GM18868 (cell line): ENCODE data around the gene ADAMTS16.
"Not testable (repeated sequence)": the region's sequence is repeated elsewhere in the genome, so short reads cannot be mapped to it uniquely, and the experiment has no call there.

Experiments
- ATAC-seq: cut with Tn5 transposase; IDR thresholded peaks from one replicate; pipeline ENCODE4 v1.9.1; 2021; ENCODE audit warnings: mild to moderate bottlenecking, moderate library complexity; ENCODE audit not compliant: unreplicated experiment

Gene ADAMTS16, protein sequence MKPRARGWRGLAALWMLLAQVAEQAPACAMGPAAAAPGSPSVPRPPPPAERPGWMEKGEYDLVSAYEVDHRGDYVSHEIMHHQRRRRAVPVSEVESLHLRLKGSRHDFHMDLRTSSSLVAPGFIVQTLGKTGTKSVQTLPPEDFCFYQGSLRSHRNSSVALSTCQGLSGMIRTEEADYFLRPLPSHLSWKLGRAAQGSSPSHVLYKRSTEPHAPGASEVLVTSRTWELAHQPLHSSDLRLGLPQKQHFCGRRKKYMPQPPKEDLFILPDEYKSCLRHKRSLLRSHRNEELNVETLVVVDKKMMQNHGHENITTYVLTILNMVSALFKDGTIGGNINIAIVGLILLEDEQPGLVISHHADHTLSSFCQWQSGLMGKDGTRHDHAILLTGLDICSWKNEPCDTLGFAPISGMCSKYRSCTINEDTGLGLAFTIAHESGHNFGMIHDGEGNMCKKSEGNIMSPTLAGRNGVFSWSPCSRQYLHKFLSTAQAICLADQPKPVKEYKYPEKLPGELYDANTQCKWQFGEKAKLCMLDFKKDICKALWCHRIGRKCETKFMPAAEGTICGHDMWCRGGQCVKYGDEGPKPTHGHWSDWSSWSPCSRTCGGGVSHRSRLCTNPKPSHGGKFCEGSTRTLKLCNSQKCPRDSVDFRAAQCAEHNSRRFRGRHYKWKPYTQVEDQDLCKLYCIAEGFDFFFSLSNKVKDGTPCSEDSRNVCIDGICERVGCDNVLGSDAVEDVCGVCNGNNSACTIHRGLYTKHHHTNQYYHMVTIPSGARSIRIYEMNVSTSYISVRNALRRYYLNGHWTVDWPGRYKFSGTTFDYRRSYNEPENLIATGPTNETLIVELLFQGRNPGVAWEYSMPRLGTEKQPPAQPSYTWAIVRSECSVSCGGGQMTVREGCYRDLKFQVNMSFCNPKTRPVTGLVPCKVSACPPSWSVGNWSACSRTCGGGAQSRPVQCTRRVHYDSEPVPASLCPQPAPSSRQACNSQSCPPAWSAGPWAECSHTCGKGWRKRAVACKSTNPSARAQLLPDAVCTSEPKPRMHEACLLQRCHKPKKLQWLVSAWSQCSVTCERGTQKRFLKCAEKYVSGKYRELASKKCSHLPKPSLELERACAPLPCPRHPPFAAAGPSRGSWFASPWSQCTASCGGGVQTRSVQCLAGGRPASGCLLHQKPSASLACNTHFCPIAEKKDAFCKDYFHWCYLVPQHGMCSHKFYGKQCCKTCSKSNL

DNA sequence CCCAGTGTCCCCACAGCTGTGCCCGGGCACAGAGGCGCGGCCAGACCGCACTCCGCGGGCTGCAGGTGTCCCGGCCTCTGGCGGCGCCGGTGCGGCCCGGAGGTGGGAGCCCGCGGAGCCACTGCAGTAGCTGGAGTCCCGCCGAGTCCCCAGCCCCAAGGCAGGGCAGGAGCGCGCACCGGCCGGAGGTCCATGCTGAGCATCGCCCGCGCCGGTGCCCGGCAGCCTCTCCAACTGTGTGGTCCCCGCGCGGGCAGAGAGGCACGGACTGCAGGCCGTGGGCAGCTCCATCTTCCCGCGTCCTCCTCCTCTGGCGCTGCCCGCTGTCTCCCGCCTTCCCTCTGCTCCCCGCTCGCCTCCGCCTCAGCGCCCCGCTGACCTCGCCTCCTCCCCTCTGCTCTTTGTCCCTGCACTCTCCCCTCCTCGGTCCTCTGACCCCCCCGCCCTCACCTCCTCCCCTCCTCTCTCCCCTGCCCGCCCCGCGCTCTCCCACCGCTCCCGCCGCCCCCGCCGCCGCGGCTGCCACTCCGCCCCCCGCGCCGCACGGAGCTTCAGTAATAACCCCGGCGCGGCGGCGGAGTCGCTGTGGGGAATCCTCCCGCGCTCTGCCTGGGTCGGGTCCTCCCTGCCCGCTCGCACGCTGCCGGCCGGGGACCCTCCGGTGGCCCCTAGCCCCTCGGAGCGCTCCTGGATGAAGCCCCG lies at the start of gene ADAMTS16:
Gene ADAMTS16 (plus strand): TSS at position 554 of the 702 bp plus-strand sequence. CDS start 138 bp downstream, at position 692.
- ATAC-seq, result no peak

DNA sequence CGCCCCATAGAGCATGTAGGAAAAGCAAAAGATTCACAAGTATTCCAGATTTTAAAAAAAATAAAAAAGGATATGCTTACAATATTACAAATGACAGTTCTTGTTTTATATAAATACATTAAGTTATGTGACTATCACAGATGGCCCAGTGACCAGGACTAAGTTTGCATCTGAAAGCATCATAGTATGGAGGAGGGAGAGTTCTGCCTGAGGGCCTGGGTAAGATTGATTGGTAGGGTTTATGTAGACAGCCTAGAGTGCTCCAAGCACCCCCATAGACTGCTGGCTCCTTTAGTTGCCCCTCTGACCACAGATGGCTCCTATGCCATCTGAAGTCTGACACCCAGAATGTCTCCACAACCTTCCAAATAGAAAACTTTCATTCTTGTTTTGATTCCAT lies 48.0 kb upstream of the ADAMTS16 start:
- no peak for ATAC-seq

DNA sequence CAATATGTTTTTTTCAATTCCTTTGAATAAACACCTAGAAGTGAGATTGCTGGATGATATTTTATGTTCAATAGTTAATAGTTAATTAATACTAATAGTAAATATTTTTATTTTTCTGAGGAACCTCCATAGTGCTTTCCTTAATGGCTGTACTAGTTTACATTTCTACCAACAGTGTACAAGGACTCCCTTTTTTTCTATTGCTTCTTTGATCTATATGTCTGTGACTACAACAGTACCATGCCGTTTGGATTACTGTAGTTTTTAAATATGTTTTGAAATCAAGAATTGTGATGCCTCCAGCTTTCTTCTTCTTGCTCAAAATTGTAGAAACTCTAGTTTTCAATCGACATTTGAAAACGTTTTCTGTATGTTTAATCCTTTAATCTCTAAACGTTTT lies 39.5 kb upstream of the ADAMTS16 start:
- ATAC-seq, result no peak

DNA sequence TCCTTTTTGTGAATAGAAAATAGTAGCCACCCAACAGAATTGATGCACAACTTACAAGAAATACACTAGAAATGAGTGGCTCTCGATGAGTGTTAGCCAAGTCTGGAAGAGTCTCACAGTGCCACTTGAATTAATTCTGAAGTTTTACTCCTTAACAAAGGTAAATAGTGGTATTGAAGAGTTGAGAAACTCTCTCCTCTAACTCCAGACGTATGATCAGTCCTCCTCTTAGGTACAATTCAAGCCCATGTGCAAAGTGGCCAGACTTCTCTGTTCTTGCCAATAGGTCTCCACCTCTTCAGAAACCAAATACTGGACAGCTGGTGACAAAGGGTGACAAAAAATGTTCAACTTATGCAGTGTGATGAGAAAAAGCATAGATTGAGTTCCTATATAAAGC lies 38.5 kb upstream of the ADAMTS16 start:
- no peak for ATAC-seq

DNA sequence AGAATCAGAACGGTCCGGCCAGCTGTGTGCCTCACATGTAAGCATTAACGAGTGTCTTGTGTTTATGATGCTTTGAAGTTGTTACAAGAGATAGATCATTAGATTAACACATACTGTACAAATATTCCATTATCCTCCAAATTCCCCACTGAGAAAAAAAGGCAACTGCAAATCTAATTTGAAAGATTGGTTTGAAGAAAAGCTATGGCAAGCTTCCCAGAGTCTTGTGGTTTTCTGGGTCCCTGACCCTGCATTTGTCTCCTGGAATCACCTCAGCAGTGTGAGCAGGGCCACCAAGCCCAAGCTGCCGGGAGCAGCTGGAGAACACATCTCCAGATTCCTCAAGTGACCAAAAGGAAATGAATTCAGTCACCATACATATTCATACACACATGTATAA lies 36.9 kb upstream of the ADAMTS16 start:
- no peak for ATAC-seq

DNA sequence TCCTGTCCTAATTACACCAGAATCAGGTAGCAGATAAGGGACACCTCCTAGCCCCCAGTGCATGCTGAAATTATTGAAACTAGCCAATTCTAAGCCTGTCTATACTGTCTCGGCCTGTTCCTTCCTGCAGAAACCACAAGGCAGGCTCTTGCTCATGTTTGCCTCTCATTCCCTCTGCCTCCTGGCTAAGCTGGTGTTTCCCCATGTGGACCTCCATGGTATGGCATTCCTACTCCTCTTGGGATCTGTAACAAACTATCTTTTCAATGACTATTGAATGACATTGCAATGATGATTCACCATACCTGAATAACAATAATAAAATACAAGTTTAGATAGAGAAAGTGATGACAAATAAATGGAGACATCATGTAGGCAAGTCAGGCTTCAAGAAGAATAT lies 35.6 kb upstream of the ADAMTS16 start:
- no peak for ATAC-seq

DNA sequence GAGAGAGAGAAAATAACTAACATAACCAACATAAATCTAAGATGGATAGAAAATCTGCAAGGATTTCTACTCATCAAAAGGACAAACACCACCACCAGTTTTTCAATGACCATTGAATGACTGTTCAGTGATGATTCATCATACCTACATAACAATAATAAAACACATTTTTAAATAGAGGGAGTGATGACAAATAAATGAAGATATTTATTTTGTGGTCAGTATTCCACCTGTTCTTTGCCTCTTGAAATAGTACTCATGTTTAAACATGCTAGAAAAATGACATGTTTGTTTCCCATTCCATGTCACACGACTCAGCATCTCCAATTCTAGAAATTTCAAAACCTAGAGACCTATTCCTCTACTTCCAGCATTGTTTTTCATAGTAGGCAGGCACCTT lies 34.6 kb upstream of the ADAMTS16 start:
- no peak for ATAC-seq

DNA sequence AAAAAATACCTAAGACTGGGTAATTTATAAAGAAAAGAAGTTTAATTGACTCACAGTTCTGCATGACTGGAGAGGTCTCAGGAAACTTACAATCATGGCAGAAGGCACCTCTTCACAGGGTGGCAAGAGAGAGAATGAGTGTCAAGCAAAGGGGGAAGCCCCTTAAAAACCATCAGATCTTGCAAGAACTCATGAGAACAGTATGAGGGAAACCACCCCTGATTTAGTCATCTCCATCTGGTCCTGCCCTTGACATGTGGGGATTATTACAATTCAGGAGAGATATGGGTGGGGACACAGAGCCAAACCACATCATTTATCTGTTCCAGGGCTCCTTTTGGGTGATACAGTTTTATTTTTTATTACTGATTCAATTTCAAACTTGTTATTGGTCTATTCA lies 23.2 kb upstream of the ADAMTS16 start:
- peak; percentile 98 for ATAC-seq

DNA sequence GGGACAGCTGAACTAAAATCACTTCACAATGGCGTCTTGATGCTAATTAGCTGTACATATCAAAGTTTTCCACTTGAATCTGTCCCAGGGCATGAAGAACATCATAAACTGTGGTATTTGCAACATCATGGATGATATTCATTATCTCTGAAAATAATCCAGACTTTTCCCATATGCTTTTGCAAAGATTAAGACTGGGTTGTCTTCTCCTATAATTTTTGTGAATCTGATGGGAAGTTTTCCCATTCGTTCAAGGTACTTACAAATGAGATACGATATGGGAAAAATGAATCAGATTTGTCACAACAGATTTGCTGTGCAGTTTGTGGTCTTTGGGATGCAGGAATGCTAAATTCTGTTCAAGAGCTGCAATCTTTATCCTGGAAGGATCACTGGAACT lies 17.4 kb upstream of the ADAMTS16 start:
- no peak for ATAC-seq

DNA sequence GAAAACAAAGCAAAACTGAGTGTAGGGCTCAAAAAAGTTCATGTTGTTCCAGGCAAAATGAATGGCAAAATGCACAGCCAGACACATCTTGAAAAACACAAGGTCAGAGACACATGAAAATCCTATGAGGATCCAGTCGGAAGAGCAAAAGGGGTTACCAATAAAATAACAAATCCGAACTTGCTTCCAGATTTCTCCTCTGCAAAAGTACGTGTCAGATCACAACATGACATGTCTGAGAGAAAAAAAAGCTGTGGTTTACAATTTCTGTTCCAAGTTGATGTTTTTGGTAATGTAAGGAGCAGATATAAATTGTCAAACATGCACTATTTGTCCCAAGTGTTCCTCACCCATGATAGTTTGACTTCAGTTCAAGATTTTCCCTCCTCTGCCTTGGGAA lies 15.9 kb upstream of the ADAMTS16 start:
- ATAC-seq, result no peak

DNA sequence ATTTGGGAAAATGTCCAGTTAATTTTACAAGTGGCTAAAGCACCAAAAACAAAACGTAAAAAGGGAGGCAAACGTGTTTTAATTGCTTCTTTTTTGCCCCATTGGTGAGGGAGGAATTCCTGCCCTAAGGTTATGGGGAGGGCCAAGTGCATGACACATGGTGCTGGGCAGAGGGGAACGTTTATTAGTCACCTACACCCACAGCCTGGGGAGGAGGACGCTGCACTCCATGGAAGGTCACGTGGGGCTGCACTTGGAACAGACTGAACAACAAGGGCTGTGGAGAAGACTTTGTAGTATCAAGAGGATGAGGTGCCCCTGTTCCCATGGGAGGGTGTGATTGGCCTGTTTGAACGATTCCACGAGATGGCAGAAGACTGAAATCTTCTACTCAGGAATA lies 13.7 kb upstream of the ADAMTS16 start:
- no peak for ATAC-seq

DNA sequence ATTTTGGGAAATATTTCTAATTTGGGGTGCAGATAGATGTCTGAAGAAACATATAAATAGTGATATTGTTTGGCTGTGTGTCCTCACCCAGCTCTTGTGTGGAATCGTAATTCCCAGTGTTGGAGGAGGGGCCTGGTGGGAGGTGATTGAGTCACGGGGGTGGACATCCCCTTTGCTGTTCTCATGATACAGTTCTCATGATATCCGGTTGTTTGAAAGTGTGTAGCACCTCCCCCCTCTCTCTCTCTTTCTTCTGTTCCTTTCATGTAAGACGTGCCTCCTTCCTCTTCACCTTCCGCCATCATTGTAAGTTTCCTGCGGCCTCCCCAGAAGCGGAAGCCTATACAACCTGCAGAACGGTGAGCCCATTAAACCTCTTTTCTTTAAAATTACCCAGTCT lies 11.4 kb upstream of the ADAMTS16 start:
- no peak for ATAC-seq

DNA sequence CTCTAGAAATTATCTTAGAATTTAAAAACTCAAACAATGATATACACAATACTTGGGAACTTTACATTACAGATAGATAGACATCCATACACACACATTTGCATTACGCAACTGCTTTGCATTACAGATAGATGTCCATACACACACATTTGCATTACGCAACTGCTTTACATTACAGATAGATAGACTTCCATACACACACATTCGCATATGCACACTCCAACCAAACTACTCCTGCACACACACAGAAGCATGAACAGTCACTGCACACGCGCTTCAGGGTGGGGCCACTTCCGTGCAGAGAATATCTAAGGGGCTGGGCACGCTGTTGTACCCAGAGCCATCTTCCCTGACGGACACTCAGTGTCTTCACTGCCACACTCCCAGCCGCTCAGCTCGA lies 7.9 kb upstream of the ADAMTS16 start:
- ATAC-seq, result no peak

DNA sequence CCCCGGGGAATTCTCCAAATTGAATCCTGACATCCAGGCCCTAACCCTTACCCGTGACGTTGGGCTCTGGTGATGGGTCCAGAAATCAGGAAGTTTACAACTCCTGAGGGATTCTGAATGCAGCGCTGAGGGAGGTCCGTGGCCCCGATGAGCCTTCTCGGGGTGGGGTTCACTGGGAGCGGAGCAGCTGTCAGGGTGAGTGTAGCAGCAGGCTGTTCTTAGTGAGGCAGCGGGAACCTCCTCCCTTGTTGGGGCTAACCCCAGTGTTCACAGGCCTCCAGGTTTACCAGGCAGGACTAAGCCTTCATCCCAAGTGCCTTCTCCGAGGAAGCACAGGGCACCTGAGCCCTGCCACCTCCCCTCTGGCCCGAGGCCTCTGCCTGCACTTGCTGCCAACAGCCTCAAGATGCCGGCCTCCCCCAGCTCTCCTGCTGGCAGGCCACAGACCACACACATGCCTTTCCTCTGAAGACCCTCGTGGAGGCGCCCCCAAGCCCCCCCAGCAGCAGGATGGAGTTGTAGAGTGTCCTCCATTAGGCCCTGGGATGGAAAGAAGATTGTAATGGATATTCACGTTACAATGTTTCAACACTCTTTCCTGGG lies 7.3 kb upstream of the ADAMTS16 start:
- ATAC-seq, result no peak

DNA sequence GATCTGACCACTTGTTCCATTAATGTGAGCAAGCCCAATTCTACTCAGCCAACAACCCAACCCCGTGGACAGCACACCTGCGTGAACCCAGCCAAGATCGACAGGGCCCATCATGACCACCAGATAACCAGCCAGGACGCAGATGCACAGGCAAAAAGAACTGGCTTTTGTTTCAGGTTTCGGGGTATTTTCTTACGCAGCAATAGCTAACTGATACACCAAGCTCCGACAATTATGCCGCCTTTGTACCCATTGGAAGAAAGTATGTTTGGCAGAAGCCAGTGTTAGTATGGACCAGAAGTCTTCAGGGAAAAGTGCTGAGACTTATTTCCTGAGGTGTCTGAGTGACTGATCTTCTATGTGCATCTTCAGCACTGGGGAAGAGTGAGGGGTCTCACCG lies 6.0 kb upstream of the ADAMTS16 start:
- ATAC-seq, result no peak

DNA sequence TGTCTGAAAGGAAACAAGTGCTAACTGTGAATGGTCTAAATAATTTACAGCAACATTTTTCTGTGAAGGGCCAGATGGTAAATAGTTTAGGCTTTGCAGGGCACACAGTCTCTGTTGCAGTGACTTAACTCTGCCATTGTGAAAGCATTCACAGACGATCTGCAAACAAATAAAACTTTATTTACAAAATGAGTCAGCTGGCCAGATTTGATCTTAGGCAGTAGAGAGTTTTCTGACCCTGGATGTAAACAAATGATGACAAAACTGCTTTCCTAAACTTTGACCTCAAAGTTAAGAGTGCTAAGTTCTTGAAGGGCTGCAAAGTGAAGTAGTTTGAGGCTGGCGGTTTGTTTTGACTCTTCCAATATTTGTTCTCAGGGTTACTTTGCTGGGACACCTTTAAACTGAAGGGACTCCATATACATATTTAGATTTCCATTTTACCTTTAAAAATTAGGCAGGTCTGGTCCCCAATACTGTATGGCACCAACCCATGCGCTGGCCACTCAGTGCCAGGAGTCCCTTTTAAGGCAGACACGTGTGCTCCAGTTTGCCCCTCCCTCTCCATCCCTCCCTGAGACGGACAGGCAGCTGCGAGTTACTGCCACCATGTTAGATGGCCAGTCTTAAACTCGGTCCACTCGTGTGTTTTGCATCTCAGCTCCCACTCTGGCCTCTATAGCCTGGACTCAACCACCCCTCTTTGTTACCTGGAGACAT lies 4.0 kb upstream of the ADAMTS16 start:
- no peak for ATAC-seq

DNA sequence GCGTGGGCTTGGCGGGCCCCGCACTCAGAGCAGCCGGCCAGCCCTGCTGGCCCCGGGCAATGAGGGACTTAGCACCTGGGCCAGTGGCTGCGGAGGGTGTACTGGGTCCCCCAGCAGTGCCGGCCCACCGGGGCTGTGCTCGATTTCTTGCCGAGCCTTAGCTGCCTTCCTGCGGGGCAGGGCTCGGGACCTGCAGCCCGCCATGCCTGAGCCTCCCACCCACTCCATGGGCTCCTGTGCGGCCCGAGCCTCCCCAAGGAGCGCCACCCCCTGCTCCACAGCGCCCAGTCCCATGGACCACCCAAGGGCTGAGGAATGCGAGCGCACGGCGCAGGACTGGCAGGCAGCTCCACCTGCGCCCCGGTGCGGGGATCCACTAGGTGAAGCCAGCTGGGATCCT lies 2.3 kb upstream of the ADAMTS16 start:
- ATAC-seq, result not testable (repeated sequence)

DNA sequence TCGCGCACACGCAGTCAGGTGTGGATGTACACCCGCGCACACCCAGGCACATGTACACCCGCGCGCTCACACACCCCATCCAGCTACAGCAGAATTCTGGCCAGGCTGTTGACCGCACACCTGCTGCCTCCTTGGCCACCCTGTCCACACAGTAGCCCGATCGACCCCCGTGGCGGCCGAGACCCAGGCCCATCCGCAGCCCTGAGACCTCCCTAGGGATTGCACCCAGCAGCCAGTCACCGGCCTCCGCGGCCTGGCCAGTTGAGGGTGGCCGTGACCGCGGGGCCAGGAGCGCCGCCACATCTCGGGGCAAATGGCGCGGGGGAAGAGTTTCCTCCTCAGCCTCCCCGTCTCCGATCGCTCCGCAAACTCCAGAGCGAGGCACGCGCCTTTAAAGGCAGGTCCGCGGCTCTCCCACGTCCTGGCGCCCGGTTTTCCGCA lies 774 bp upstream of the ADAMTS16 start:
- no peak for ATAC-seq

DNA sequence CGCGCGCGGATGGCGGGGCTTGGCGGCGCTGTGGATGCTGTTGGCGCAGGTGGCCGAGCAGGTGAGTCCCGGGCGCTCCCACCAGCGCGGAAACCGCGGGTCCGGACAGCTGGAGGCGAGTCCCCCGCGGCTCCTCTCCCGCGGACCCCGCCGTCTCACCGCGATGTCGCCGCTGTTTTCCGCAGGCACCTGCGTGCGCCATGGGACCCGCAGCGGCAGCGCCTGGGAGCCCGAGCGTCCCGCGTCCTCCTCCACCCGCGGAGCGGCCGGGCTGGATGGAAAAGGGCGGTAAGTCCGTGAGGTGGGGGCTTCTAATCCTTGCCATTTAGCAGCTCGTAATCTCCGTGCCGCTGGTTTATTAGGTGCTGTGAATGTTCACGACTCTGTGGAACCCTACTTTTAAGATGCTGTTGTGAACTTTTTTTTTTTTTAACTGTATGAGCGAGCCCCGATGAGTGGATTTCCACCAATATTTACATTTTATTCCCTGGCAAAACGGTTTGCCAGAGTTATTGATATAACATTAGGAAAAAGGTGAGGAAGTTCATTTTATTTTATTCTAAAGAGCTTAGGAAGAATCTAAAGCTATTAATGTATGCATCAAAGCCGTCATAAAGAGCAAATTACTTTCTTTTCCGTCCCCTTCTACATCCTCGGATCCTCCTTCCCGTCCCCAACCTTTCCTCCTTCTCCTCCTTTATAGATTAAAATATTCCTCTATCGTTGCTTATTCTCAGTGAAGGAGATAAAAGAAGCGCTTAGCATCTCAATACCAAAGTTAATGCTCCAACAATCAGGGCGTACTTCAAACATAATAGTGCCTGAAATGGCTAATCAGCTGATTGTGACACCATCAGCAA lies 579 bp downstream of the ADAMTS16 start:
- no peak for ATAC-seq
